Measurements from ENCODE around the gene GAK.

The GAK gene

GRCh38 chr4:911871-912490 is 20.1 kb downstream of the GAK start:
- DNase-seq (ENCODE audit: low spot score): no peak
- H3K27ac ChIP-seq: no peak overlapping the region
- TF ChIP-seq CTCF (IDR thresholded peaks at IDR 0.05): no peak
- no peak overlapping the region for H3K4me3 ChIP-seq

- Histone ChIP-seq H3K4me3 (no peak overlapping the region), H3K27ac (no peak overlapping the region)
- TF ChIP-seq CTCF (IDR thresholded peaks at IDR 0.05): no peak
- no peak for DNase-seq (ENCODE audit: low spot score)
Observed at GRCh38 chr4:911221-911751, 20.8 kb downstream of the GAK start.

- TF ChIP-seq CTCF (IDR thresholded peaks at IDR 0.05): no peak
- Histone ChIP-seq H3K4me3 (no peak overlapping the region), H3K27ac (no peak overlapping the region)
- DNase-seq (ENCODE audit: low spot score): no peak
Observed at GRCh38 chr4:910366-911091, 21.6 kb downstream of the GAK start.

GRCh38 chr4:909821-910220 is 22.3 kb downstream of the GAK start:
- Histone ChIP-seq H3K27ac (no peak overlapping the region), H3K4me3 (no peak overlapping the region)
- TF ChIP-seq CTCF (IDR thresholded peaks at IDR 0.05): no peak
- DNase-seq (ENCODE audit: low spot score): no peak

GRCh38 chr4:909131-909571 is 23.0 kb downstream of the GAK start:
- TF ChIP-seq CTCF (IDR thresholded peaks at IDR 0.05): no peak
- DNase-seq (ENCODE audit: low spot score): no peak
- Histone ChIP-seq H3K27ac (no peak overlapping the region), H3K4me3 (no peak overlapping the region)

GRCh38 chr4:907691-908425 is 24.3 kb downstream of the GAK start:
- H3K27ac ChIP-seq: no peak overlapping the region

More at GRCh38 chr4:907691-908425, 24.3 kb downstream of the GAK start:
- H3K4me3 ChIP-seq: no peak overlapping the region
- TF ChIP-seq CTCF (IDR thresholded peaks at IDR 0.05): no peak
- DNase-seq (ENCODE audit: low spot score): no peak
